ENCODE data around the gene MBP. TPM values are rescaled to one million over a fixed set of nuclear protein-coding genes. Genes with fewer than 3 reads are reported as not detected.

The MBP gene
- total RNA-seq, 1 experiment from 2014 or later: not detected

- intact Hi-C loops (cut with micrococcal nuclease; ENCODE audit: unreplicated experiment): no loop called here
- Histone ChIP-seq H3K4me1 (ENCODE audit: insufficient read depth, low read length, poor library complexity, severe bottlenecking) (no peaks in the 10 kb centered on the region), H3K27ac (ENCODE audit: low read depth, low read length, poor library complexity, severe bottlenecking) (no peak overlapping the region), H3K9me3 (ENCODE audit: low read depth, low read length, poor library complexity, severe bottlenecking) (no peaks in the 10 kb centered on the region), H3K27me3 (replicated peaks; ENCODE audit: insufficient read depth, low read depth, low read length, poor library complexity) (no peaks in the 10 kb centered on the region), H3K4me3 (ENCODE audit: low read depth, low read length, poor library complexity, severe bottlenecking) (no peak overlapping the region), H3K36me3 (ENCODE audit: insufficient read depth, low read length, poor library complexity, severe bottlenecking) (peaks cover 3% of the 10 kb centered on the region)
- DNase-seq (ENCODE audit: low spot score): no peak
- no TSS peak for BruUV-seq (replicated peaks)
- CTCF ChIA-PET: no interaction called here
- POLR2A ChIA-PET (ENCODE audit: low non-redundant PET): no interaction called here
- TF ChIP-seq EZH2 (IDR thresholded peaks at IDR 0.05; ENCODE audit: borderline replicate concordance, low read depth, low read length, poor library complexity, severe bottlenecking) (no peak), CTCF (conservative IDR thresholded peaks at IDR 0.05; ENCODE audit: low read depth, low read length) (no peak)
Measured at GRCh38 chr18:76959605-76960004, 173.0 kb downstream of the MBP start.

GRCh38 chr18:76958692-76959341, 173.8 kb downstream of the MBP start:
- peak; percentile 33 for DNase-seq (ENCODE audit: low spot score)
- intact Hi-C loops (cut with micrococcal nuclease; ENCODE audit: unreplicated experiment): no loop called here
- BruUV-seq (replicated peaks): no TSS peak
- Histone ChIP-seq H3K27ac (ENCODE audit: low read depth, low read length, poor library complexity, severe bottlenecking) (no peak overlapping the region), H3K9me3 (ENCODE audit: low read depth, low read length, poor library complexity, severe bottlenecking) (no peaks in the 10 kb centered on the region), H3K36me3 (ENCODE audit: insufficient read depth, low read length, poor library complexity, severe bottlenecking) (peaks cover 3% of the 10 kb centered on the region), H3K4me1 (ENCODE audit: insufficient read depth, low read length, poor library complexity, severe bottlenecking) (no peaks in the 10 kb centered on the region), H3K4me3 (ENCODE audit: low read depth, low read length, poor library complexity, severe bottlenecking) (no peak overlapping the region), H3K27me3 (replicated peaks; ENCODE audit: insufficient read depth, low read depth, low read length, poor library complexity) (no peaks in the 10 kb centered on the region)
- ChIA-PET CTCF (no interaction called here), POLR2A (ENCODE audit: low non-redundant PET) (no interaction called here)
- no peak for TF ChIP-seq CTCF (conservative IDR thresholded peaks at IDR 0.05; ENCODE audit: low read depth, low read length)
- TF ChIP-seq EZH2 (IDR thresholded peaks at IDR 0.05; ENCODE audit: borderline replicate concordance, low read depth, low read length, poor library complexity, severe bottlenecking): no peak

GRCh38 chr18:76957384-76958355, 174.9 kb downstream of the MBP start:
- Histone ChIP-seq H3K9me3 (ENCODE audit: low read depth, low read length, poor library complexity, severe bottlenecking) (no peaks in the 10 kb centered on the region), H3K4me1 (ENCODE audit: insufficient read depth, low read length, poor library complexity, severe bottlenecking) (no peaks in the 10 kb centered on the region), H3K4me3 (ENCODE audit: low read depth, low read length, poor library complexity, severe bottlenecking) (no peak overlapping the region), H3K27me3 (replicated peaks; ENCODE audit: insufficient read depth, low read depth, low read length, poor library complexity) (no peaks in the 10 kb centered on the region), H3K27ac (ENCODE audit: low read depth, low read length, poor library complexity, severe bottlenecking) (no peak overlapping the region), H3K36me3 (ENCODE audit: insufficient read depth, low read length, poor library complexity, severe bottlenecking) (peaks cover 3% of the 10 kb centered on the region)
- intact Hi-C loops (cut with micrococcal nuclease; ENCODE audit: unreplicated experiment): no loop called here
- ChIA-PET POLR2A (ENCODE audit: low non-redundant PET) (no interaction called here), CTCF (no interaction called here)
- DNase-seq (ENCODE audit: low spot score): no peak
- no TSS peak for BruUV-seq (replicated peaks)
- TF ChIP-seq EZH2 (IDR thresholded peaks at IDR 0.05; ENCODE audit: borderline replicate concordance, low read depth, low read length, poor library complexity, severe bottlenecking) (no peak), CTCF (conservative IDR thresholded peaks at IDR 0.05; ENCODE audit: low read depth, low read length) (no peak)
